Smooth muscle cell of the brain vasculature (primary cell): Measurements from ENCODE around the gene MPZL2.
"Not testable (repeated sequence)": the region's sequence is repeated elsewhere in the genome, so short reads cannot be mapped to it uniquely, and the experiment has no call there.

Experiments used
- DNase-seq: peaks from one replicate; pipeline ENCODE4 v3.0.0-alpha.2; 2012; ENCODE audit warnings: low read depth, low spot score

Gene MPZL2

DNA sequence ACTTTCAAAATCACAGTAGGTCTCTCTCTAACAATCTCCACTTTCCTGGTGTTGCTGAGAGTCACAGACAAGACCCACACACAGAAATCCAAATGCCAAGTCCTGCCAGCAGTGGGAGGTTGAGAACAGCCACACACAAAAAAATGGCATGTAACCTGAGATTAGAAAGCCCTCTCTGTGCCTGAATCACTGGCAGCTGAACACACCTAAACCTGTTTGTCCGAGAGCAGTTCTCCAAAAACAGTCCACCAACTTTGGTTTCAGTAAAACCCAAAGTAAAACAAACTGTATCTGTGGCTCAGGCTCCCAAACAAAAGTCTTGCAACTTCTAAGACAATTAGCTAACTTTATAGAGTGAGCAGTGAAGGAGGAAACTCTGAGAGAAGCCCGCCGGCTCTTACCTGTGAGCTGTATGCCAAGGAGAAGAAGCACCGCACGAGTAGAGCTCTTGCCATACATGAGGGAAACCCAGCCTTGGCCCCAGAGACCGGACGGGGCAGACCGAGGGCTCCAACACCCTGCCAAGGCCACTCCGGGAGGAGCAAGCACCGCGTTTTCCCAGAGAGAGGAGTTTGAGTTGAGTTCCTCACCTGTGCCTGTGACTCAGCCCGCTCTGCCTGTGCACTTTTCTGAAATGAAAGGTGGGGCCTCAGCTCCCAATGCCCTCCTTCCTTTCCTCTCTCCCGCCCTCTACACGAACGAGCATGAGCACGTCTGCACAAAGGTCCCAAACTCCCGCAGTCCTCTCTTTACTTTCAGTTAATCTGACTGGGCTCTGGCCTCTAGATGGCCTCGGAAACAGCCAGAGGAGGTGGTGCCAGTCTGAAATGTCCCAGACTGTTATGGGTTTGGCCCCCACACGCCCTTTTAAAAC, at the start of gene MPZL2:
TSS of gene MPZL2 (minus strand) at position 603 of the 874 bp plus-strand sequence. CDS start at position 459, 144 bp downstream.
- no peak for DNase-seq

DNA sequence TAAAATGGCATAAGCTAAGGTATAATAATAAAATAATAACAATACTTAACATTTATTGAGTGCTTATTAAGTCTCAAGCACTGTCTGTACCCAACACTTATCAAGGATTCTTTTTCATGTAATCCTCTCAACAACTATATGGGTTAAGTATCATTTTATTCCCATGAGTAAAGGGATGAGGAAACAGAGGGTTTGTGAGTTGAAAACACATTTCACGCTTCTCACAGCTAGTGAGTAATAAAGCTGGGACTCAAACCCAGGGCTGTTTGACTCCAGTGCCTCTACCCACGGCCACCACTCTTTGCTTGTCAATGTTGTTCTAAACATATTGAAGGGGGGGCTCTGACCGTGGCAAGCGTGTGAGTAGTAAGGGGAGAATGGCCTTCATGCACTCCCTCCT, 49.1 kb upstream of the MPZL2 start:
- no peak for DNase-seq

GRCh38 chr11:118312328-118312727, 48.2 kb upstream of the MPZL2 start:
- DNase-seq, result no peak

DNA sequence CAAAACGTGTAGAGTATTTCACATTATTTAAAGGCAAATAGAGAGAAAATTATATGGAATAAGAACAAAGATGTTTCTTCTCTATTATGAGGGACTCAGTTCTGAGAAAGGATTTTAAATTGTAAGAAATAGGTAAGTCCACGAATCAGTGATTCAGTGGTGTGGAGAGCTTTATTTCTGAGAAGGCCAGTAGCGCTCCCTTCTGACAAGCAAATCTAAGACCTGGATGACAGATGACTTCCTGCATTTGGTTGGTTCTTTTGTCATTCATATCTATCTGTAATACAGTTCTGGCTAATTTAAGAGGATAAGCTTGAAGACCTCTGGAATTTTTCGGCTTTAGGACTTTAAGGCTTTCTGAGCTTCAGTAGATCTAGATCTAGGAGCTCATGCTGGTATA, 47.4 kb upstream of the MPZL2 start:
- no peak for DNase-seq

GRCh38 chr11:118310781-118311485, 46.8 kb upstream of the MPZL2 start:
- DNase-seq, result no peak

DNA sequence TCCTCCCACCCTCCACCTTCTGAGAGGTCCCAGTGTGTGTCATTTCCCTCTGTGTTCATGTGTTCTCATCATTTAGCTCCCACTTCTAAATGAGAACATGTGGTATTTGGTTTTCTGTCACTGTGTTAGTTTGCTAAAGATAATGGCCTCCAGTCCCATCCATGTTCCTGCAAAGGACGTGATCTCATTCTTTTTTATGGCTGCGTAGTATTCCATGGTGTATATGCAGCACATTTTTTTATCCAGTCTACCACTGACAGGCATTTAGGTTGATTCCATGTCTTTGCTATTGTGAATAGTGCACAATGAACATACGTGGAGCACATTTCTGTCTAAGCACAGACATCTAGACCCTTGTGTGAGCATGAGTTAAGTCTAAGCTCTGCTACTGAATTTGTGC, 46.2 kb upstream of the MPZL2 start:
- no peak for DNase-seq

GRCh38 chr11:118308995-118309528, 45.0 kb upstream of the MPZL2 start:
- DNase-seq, result not testable (repeated sequence)

DNA sequence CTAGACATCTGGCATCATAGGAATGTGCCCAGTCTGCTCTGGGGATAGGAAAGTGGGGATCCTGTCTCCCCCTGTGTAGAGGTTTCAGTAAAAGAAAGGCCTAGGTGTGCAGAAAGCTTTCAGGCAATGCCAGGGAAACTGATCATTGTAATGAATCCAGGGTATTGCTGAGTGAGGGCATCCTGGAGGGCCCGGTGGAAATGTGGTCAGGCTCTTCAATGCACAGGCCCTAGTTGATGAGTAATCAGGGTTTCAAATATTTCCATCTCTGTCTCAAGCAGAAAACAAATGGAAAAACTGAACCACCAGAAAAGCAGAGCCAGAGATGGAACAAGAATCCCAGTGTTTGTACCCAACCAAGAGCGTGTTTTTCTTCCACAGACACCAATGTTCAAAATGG, 42.5 kb upstream of the MPZL2 start:
- DNase-seq, result no peak

DNA sequence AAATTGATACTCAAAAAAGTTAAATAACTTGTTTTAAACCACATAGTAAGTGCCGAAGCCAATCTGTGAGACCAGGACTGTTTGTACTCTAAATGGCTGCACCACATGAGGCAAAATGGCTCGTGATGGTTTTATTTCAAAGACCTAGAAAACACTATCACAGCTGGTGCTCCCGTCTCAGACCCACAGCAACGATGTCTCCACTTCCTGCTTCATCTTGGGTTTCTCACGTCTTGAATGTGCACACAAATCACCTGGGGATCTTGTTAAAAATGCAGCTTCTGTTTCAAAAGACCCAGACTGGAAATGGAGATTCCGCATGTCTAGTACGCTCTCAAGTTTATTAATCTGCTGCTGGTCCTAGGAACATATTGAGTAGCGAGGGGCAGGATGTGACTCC, 41.6 kb upstream of the MPZL2 start:
- DNase-seq, result no peak

DNA sequence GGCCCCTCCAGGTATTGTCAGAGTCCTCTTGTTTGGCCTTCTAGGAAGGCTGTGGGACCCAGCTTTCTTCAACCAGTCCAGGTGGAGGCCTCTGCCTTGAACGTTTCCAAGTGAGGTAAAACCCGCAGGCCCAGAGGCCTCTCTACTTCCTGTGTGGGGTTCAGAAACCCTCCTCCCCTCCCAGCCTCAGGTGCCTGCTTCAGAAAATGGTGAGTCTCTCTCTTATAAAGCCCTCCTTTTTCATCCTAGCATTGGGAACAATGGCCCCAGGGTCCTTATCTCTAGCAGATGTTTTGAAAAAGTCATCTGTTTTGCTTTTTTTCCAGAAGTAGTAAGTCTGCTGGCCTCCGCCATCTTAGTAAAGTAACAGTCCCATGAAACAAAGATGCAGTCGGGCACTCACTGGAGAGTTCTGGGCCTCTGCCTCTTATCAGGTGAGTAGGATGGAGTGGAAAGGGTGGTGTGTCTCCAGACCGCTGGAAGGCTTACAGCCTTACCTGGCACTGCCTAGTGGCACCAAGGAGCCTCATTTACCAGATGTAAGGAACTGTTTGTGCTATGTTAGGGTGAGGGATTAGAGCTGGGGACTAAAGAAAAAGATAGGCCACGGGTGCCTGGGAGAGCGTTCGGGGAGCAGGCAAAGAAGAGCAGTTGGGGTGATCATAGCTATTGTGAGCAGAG, 40.6 kb upstream of the MPZL2 start, which contains the start of gene CD3E:
TSS of gene CD3E (plus strand) at position 163 of the 681 bp plus-strand sequence. CDS start at position 386, 223 bp downstream.
- DNase-seq, result no peak

- DNase-seq, result no peak
These were observed 40.1 kb upstream of the MPZL2 start for GRCh38 chr11:118304227-118304567.

DNA sequence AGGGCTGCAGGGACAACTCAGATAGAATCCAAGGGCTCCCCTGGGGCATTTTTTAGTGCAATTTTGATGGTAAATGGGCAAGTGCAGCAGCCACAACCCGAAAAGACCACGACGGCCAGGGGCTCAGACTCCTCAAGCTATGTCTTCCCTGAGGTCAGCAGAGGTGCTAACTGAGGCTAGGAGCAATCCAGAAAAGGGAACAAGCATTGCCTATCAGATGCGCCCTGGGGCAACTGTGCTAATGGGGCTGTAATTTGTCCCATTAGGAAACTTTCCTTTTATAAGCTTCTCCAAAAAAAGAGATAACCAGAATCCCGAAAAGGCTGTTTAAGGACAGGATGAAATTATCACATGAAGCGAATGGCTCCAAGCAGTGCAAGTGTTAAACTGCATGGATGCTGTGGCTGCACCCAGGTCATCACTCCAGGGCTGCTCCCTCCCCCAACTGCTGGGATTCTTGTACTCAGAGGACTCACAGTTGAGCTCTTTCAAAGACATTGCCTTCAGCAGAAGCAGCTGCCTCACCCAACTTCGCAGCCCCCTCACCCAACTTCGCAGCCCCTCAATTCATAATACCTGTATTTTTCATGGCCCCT, 37.6 kb upstream of the MPZL2 start:
- DNase-seq, result no peak

GRCh38 chr11:118295815-118296454, 31.8 kb upstream of the MPZL2 start:
- no peak for DNase-seq

DNA sequence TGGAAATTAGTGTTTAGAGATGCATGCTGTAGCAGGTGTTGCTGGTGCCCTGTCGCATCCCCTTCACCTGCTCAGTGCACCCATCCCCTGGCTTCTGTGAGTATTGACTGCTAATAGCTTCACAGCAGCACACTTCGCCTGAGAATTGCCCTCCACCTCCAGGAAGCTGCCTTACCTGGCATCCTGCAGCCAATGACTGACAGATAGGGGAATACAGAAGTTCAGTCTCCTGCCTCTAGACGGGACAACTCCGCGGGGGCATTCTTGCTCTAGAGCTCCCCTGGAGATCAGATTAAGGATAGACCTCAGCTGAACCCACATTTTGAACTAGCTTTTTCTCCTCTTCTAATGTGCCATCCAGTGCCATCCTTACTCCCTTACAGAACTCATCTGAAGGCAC, 31.1 kb upstream of the MPZL2 start:
- no peak for DNase-seq

DNA sequence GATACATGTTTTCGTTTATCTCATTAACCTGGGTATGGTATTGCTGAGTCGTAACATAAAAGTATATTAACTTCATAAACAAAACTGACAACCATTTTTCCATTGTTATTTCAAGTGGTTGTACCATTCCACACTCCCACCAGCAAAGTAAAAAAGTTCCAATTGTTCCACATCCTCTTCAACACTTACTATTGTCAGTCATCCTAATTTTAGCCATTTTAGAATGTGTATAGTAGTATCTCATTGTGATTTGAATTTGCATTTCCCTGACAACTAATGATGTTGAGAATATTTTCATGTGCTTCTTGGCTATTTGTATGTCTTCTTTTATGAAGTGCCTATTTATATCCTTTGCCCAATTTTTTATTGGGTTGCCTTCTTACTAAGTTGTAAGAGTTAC, 30.0 kb upstream of the MPZL2 start:
- no peak for DNase-seq

GRCh38 chr11:118291477-118292135, 27.5 kb upstream of the MPZL2 start:
- DNase-seq, result no peak

- DNase-seq, result no peak
These were observed 26.8 kb upstream of the MPZL2 start for GRCh38 chr11:118290923-118291322.

GRCh38 chr11:118289401-118289800, 25.3 kb upstream of the MPZL2 start:
- DNase-seq, result no peak

DNA sequence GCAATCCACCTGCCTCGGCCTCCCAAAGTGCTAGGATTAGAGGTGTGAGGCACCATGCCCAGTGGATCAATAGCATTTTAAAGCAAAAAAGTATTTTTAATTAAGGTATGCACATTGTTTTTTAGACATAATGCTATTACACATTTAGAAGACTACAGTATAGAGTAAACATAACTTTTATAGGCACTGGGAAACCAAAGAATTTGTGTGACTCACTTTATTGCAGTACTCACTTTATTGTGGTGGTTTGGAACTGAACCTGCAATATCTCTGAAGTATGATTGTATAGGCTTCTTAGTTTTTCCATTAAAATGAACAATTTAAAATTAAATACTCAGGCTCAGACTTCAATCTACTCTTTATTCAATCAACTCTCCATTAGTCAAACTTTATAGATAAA, 22.9 kb upstream of the MPZL2 start:
- DNase-seq, result no peak

- no peak for DNase-seq
These were observed 22.4 kb upstream of the MPZL2 start for GRCh38 chr11:118286545-118286944.
